ENCODE results near the gene CYP27C1.
"Not testable (repeated sequence)": the region's sequence is repeated elsewhere in the genome, so short reads cannot be mapped to it uniquely, and the experiment has no call there.

The CYP27C1 gene

DNA sequence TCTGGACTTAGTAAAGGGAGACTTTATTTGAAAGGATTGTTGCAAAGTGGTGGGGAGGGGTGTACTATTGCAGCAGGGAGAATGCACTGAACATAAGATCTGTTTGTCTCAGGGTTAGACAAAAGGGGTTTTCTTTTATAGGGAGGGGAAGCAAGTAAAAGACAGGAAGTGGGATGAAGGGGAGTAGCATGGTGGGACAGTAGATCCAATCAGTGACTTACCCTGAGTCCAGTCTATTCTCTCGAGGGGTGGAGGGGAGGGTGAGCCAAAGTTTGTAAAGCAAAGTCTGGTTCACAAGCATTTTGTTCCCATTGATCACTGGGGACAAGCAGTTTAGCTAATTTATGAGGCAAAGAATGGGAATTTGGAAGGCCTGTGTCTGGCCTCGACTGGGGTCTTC, 35.0 kb upstream of the CYP27C1 start:
- in situ Hi-C loops (cut with MboI; ENCODE audit: low sequenced_read_pairs, unreplicated experiment): no loop called here

DNA sequence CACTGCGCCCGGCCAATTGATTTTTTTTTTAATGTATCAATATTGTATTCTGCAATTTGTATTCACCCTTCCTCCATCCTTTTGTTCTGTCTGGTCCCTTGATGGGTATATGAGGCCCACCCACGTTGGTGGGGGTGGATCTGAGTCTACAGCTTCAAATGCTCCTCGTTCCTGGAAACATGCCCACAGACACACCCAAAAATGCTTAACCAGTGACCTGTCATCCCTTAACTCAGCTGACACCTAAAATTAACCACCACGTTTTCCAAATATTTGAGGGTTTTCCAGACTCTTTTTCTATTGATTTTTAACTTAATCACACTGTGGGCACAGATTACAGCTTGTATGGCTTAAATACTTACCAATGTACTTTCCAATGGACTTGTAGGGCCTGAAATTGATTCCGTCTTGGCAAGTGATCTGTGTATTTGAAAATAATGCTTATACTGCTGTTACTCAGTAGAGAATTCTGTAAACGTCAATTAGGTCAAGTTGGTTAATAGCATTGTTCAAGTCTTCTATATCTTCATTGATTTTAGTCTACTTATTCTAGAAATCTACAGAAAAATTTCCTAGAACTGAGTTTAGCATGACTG, 34.4 kb upstream of the CYP27C1 start:
- in situ Hi-C loops (cut with MboI; ENCODE audit: low sequenced_read_pairs, unreplicated experiment): no loop called here
- TF ChIP-seq, protein P1, sequence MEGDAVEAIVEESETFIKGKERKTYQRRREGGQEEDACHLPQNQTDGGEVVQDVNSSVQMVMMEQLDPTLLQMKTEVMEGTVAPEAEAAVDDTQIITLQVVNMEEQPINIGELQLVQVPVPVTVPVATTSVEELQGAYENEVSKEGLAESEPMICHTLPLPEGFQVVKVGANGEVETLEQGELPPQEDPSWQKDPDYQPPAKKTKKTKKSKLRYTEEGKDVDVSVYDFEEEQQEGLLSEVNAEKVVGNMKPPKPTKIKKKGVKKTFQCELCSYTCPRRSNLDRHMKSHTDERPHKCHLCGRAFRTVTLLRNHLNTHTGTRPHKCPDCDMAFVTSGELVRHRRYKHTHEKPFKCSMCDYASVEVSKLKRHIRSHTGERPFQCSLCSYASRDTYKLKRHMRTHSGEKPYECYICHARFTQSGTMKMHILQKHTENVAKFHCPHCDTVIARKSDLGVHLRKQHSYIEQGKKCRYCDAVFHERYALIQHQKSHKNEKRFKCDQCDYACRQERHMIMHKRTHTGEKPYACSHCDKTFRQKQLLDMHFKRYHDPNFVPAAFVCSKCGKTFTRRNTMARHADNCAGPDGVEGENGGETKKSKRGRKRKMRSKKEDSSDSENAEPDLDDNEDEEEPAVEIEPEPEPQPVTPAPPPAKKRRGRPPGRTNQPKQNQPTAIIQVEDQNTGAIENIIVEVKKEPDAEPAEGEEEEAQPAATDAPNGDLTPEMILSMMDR (IDR thresholded peaks at IDR 0.05; ENCODE audit: borderline replicate concordance, control extremely low read depth, extremely low read depth, insufficient read depth, missing control alignments): no peak
- DNase-seq (ENCODE audit: low spot score): no peak

More for the DNA sequence above, 35.0 kb upstream of the CYP27C1 start:
- TF ChIP-seq, protein P1 (IDR thresholded peaks at IDR 0.05; ENCODE audit: borderline replicate concordance, control extremely low read depth, extremely low read depth, insufficient read depth, missing control alignments): no peak
- no peak for DNase-seq (ENCODE audit: low spot score)

DNA sequence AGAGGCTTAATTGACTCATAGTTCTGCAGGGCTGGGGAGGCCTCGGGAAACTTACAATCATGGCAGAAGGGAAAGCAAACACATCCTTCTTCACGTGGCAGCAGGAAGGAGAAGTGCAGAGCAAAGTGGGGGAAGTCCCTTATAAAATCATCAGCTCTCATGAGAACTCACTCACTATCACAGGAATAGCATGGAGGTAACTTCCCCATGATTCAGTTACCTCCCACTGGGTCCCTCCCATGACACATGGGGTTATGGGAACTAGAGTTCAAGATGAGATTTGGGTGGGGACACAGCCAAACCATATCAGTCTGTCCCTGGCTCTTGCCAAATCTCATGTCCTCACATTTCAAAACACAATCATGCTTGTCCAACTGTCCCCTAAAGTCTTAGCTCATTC, 21.1 kb upstream of the CYP27C1 start:
- DNase-seq (ENCODE audit: low spot score); in situ Hi-C loops (cut with MboI; ENCODE audit: low sequenced_read_pairs, unreplicated experiment): not testable (repeated sequence)

DNA sequence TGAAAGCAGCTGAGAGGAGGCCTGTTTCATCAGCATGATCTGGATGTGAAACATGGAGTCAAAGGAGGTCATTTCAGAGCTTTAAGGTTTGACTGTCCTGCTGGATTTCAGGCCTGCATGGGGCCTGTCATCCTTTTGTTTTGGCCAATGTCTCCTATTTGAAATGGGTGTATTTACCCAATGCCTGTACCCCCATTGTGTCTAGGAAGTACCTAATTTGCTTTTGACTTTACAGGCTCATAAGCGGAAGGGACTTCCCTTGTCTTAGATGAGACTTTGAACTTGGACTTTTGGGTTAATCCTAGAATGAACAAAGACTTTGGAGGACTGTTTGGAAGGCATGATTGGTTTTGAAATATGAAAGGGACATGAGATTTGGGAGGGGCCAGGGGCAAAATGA, 19.3 kb upstream of the CYP27C1 start:
- DNase-seq (ENCODE audit: low spot score): no peak
- TF ChIP-seq, protein P1 (IDR thresholded peaks at IDR 0.05; ENCODE audit: borderline replicate concordance, control extremely low read depth, extremely low read depth, insufficient read depth, missing control alignments): no peak
- in situ Hi-C loops (cut with MboI; ENCODE audit: low sequenced_read_pairs, unreplicated experiment): no loop called here

DNA sequence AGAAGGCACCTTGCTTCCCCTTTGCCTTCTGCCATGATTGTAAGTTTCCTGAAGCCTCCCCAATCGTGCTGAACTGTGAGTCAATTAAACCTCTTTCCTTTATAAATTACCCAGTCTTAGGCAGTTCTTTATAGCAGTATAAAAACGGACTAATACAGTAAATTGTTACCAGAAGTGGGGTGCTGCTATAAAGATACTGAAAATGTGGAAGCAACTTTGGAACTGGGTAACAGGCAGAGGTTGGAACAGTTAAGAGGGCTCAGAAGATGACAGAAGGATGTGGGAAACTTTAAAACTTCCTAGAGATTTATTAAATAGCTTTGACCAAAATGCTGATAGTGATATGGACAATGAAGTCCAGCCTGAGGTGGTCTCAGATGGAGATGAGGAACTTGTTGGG, 17.7 kb upstream of the CYP27C1 start:
- DNase-seq (ENCODE audit: low spot score); in situ Hi-C loops (cut with MboI; ENCODE audit: low sequenced_read_pairs, unreplicated experiment): not testable (repeated sequence)

DNA sequence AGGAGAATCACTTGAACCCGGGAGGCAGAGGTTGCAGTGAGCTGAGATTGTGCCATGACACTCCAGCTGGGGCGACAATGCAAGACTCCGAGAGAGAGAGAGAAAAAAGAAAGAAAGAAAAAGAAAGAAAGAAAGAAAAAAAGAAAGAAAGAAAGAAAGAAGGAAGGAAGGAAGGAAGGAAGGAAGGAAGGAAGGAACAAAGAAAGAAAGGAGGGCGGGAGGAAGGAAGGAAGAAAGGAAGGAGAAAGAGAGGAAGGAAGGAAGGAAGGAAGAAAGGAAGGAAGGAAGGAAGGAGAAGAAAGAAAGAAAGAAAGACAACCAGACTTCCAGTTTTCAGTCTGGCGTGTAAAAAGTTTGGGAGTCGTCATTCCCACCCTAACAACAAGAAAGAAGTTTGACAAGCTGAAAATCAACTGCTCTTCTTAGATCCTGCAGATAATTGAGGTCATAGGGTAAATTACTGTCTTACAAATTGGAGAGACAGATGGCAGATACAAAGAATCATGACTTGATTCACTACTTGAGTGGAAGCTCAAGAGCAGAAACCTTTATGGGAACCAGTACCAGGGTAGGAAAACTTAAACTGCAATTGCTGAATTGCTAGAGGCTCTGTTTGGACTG, 15.1 kb upstream of the CYP27C1 start:
- DNase-seq (ENCODE audit: low spot score): no peak
- in situ Hi-C loops (cut with MboI; ENCODE audit: low sequenced_read_pairs, unreplicated experiment): no loop called here

DNA sequence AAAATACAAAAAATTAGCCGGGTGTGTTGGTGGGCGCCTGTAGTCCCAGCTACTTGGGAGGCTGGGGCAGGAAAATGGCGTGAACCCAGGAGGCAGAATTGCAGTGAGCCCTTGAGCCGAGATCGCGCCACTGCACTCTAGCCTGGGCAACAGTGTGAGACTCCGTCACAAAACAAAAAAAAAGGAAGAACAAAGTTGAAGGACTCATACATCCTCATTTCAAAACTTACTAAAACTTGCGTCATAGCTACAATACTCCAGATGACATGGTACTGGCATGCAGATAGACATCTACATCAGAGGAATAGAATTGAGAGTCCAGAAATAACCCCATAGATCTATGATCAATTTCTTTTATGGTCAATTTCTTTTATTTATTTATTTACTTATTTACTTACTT, 13.6 kb upstream of the CYP27C1 start:
- no peak for DNase-seq (ENCODE audit: low spot score)
- TF ChIP-seq, protein P1 (IDR thresholded peaks at IDR 0.05; ENCODE audit: borderline replicate concordance, control extremely low read depth, extremely low read depth, insufficient read depth, missing control alignments): no peak
- in situ Hi-C loops (cut with MboI; ENCODE audit: low sequenced_read_pairs, unreplicated experiment): no loop called here

More for the DNA sequence above, 15.1 kb upstream of the CYP27C1 start:
- TF ChIP-seq, protein P1 (IDR thresholded peaks at IDR 0.05; ENCODE audit: borderline replicate concordance, control extremely low read depth, extremely low read depth, insufficient read depth, missing control alignments): no peak

Data from GM13976 (cell line).